H1 (cell line): ENCODE data around the gene ERICH3. TPM values are rescaled to one million over a fixed set of nuclear protein-coding genes. Genes with fewer than 3 reads are reported as not detected.

ENCODE experiments used
- CTCF ChIA-PET: fragments of 300-600 bp; sonication (Branson Sonifier 250); formaldehyde crosslinking; loops from one replicate; lab custom pipeline; 2021; ENCODE audit not compliant: partially characterized antibody; lab: Charles Lee
- POLR2A ChIA-PET: fragments of 300-600 bp; sonication (Branson Sonifier 250); formaldehyde crosslinking; loops from one replicate; lab custom pipeline; 2021; ENCODE audit warnings: inconsistent platforms; ENCODE audit not compliant: partially characterized antibody; lab: Charles Lee
- DNase-seq, 2 experiments: peaks; one replicate each; pipeline versions ENCODE4 v3.0.0 to v3.0.0-alpha.2; 2010 to 2022; ENCODE audit warnings: low spot score in 2 of 2, low read depth in 1 of 2, mixed read lengths in 1 of 2
- FAIRE-seq: peaks from 2 replicates; lab custom pipeline; 2011; peaks lifted over from hg19 to GRCh38; lab: Jason Lieb, UNC
- H2AFZ ChIP-seq: 2 replicates; pipeline ENCODE4 v1.8.1; 2012; ENCODE audit warnings: low read length, inconsistent platforms
- H2AK5ac ChIP-seq: 2 replicates; pipeline ENCODE4 v1.6.1; 2013; ENCODE audit warnings: low read depth, low read length
- H2BK120ac ChIP-seq: replicated peaks from 2 replicates; pipeline ENCODE3; 2013; ENCODE audit warnings: low read depth, low read length, inconsistent platforms
- H2BK12ac ChIP-seq: 2 replicates; pipeline ENCODE4 v1.6.1; 2013; ENCODE audit warnings: low read depth, low read length
- H2BK15ac ChIP-seq: 2 replicates; pipeline ENCODE4 v1.6.1; 2013; ENCODE audit warnings: low read length
- H2BK20ac ChIP-seq: 2 replicates; pipeline ENCODE4 v1.6.1; 2013; ENCODE audit warnings: low read length
- H2BK5ac ChIP-seq: 2 replicates; pipeline ENCODE4 v1.6.1; 2013; ENCODE audit warnings: low read depth, low read length
- H3K14ac ChIP-seq: 2 replicates; pipeline ENCODE4 v1.6.1; 2013; ENCODE audit warnings: inconsistent platforms; ENCODE audit not compliant: insufficient read length
- H3K18ac ChIP-seq: 2 replicates; pipeline ENCODE4 v1.6.1; 2013; ENCODE audit warnings: low read length; ENCODE audit errors: extremely low read depth
- H3K23ac ChIP-seq: 2 replicates; pipeline ENCODE4 v1.6.1; 2013; ENCODE audit warnings: inconsistent platforms; ENCODE audit not compliant: insufficient read length
- H3K23me2 ChIP-seq: 2 replicates; pipeline ENCODE4 v1.6.1; 2013; ENCODE audit warnings: low read depth, low read length
- H3K27ac ChIP-seq: 2 replicates; pipeline ENCODE4 v1.6.1; 2011; ENCODE audit warnings: low read depth, low read length, inconsistent platforms
- H3K27me3 ChIP-seq, 4 experiments: replicated peaks in 1 of 4; 1 replicate in 1 of 4; 2 replicates in 3 of 4; pipeline versions ENCODE4 v1.6.1 to v1.8.1; 2011 to 2013; ENCODE audit warnings: low read length in 3 of 4, mild to moderate bottlenecking in 3 of 4, inconsistent platforms in 2 of 4, mixed read lengths in 2 of 4, moderate library complexity in 1 of 4; ENCODE audit not compliant: control insufficient read depth in 3 of 4, insufficient read depth in 3 of 4; ENCODE audit errors: extremely low read depth in 1 of 4
- H3K36me3 ChIP-seq, 4 experiments: 2 replicates each; pipeline versions ENCODE4 v1.6.1 to v1.8.1; 2011 to 2013; ENCODE audit warnings: mild to moderate bottlenecking in 4 of 4, low read length in 3 of 4, moderate library complexity in 2 of 4, control low read depth in 1 of 4, inconsistent platforms in 1 of 4; ENCODE audit not compliant: insufficient read depth in 4 of 4, control insufficient read depth in 2 of 4
- H3K4ac ChIP-seq: replicated peaks from 2 replicates; pipeline ENCODE3; 2013; ENCODE audit warnings: low read length, low read depth, mixed read lengths, inconsistent platforms; ENCODE audit not compliant: insufficient read length
- H3K4me1 ChIP-seq, 4 experiments: replicated peaks in 1 of 4; 1 replicate in 1 of 4; 2 replicates in 3 of 4; pipeline versions ENCODE4 v1.6.1 to v1.8.1; 2011 to 2013; ENCODE audit warnings: low read length in 3 of 4, inconsistent platforms in 2 of 4, mixed read lengths in 1 of 4; ENCODE audit not compliant: insufficient read depth in 4 of 4, control insufficient read depth in 3 of 4
- H3K4me2 ChIP-seq, 2 experiments: 2 replicates each; pipeline versions ENCODE4 v1.6.1 to v1.8.1; 2011 to 2013; ENCODE audit warnings: low read depth in 2 of 2, low read length in 2 of 2, control low read depth in 1 of 2, inconsistent platforms in 1 of 2, mild to moderate bottlenecking in 1 of 2; ENCODE audit not compliant: insufficient read depth in 1 of 2
- H3K4me3 ChIP-seq, 4 experiments: fragments of 200-600, 300-600 bp in 1 of 4; sonication (generic), shearing (Covaris generic), sonication (Bioruptor Twin) in 1 of 4; 2 replicates each; pipeline versions ENCODE4 v1.5.1 to v1.8.1; 2011 to 2016; ENCODE audit warnings: low read length in 4 of 4, low read depth in 3 of 4, control low read depth in 2 of 4, inconsistent platforms in 2 of 4, mild to moderate bottlenecking in 2 of 4, mixed read lengths in 1 of 4, moderate library complexity in 1 of 4; ENCODE audit not compliant: insufficient read depth in 2 of 4; ENCODE audit errors: extremely low read depth in 1 of 4
- H3K56ac ChIP-seq: replicated peaks from 2 replicates; pipeline ENCODE3; 2013; ENCODE audit warnings: low read depth, mild to moderate bottlenecking, mixed read lengths, low read length, inconsistent platforms; ENCODE audit not compliant: insufficient read length
- H3K79me1 ChIP-seq: 2 replicates; pipeline ENCODE4 v1.6.1; 2013; ENCODE audit warnings: low read depth, low read length, control low read depth
- H3K79me2 ChIP-seq, 2 experiments: 2 replicates each; pipeline versions ENCODE4 v1.6.1 to v1.8.1; 2012 to 2013; ENCODE audit warnings: low read length in 2 of 2, mild to moderate bottlenecking in 2 of 2, inconsistent platforms in 1 of 2; ENCODE audit not compliant: insufficient read depth in 2 of 2, control insufficient read depth in 1 of 2
- H3K9ac ChIP-seq, 4 experiments: replicated peaks in 1 of 4; 1 replicate in 1 of 4; 2 replicates in 3 of 4; pipeline versions ENCODE4 v1.6.1 to v1.8.1; 2011 to 2013; ENCODE audit warnings: low read depth in 3 of 4, low read length in 3 of 4, control low read depth in 2 of 4, mild to moderate bottlenecking in 2 of 4, moderate library complexity in 2 of 4, inconsistent platforms in 1 of 4; ENCODE audit errors: extremely low read depth in 1 of 4
- H3K9me3 ChIP-seq, 2 experiments: 2 replicates each; pipeline versions ENCODE4 v1.6.1 to v1.8.1; 2012 to 2013; ENCODE audit warnings: mild to moderate bottlenecking in 2 of 2, moderate library complexity in 2 of 2, control low read depth in 1 of 2, inconsistent platforms in 1 of 2, low read depth in 1 of 2, low read length in 1 of 2, mixed read lengths in 1 of 2; ENCODE audit not compliant: insufficient read depth in 2 of 2
- H4K20me1 ChIP-seq, 2 experiments: replicated peaks in 1 of 2; 2 replicates each; pipeline versions ENCODE3 to v1.8.1; 2011 to 2013; ENCODE audit warnings: inconsistent platforms in 2 of 2, low read length in 2 of 2, mild to moderate bottlenecking in 1 of 2; ENCODE audit not compliant: insufficient read depth in 2 of 2, control insufficient read depth in 1 of 2
- H4K5ac ChIP-seq: 2 replicates; pipeline ENCODE4 v1.6.1; 2013; ENCODE audit warnings: low read length, low read depth, mixed read lengths, inconsistent platforms; ENCODE audit not compliant: insufficient read length
- H4K8ac ChIP-seq: 2 replicates; pipeline ENCODE4 v1.8.0; 2013; ENCODE audit warnings: mild to moderate bottlenecking, moderate library complexity, low read length, inconsistent platforms; ENCODE audit not compliant: insufficient read depth; ENCODE audit errors: extremely low read depth
- H4K91ac ChIP-seq: replicated peaks from 2 replicates; pipeline ENCODE3; 2013; ENCODE audit warnings: low read length, mixed read lengths, inconsistent platforms; ENCODE audit not compliant: insufficient read length
- PHF8 ChIP-seq: fragments of 200-600 bp; sonication (generic); conservative IDR thresholded peaks from 2 replicates; pipeline ENCODE4 v1.7.1; 2012; ENCODE audit warnings: low read depth, mild to moderate bottlenecking, inconsistent platforms, low read length, moderate library complexity
- WGBS, 2 experiments: shearing (Covaris generic) in 1 of 2; methylation state at CpG; one replicate each; pipeline versions ENCODE4 v1.1.6 to v1.1.7; 2013 to 2015; ENCODE audit warnings: low lambda C conversion rate in 2 of 2, mixed read lengths in 2 of 2, inconsistent platforms in 1 of 2, low coverage in 1 of 2, missing lambda C conversion rate in 1 of 2; ENCODE audit not compliant: insufficient replicate concordance in 2 of 2, insufficient coverage in 1 of 2, insufficient read length in 1 of 2; ENCODE audit errors: extremely low coverage in 1 of 2, missing lambda C conversion rate in 1 of 2; 5-methylcytosine and 5-hydroxymethylcytosine counted together
- polyA plus RNA-seq, 7 experiments: library from polyadenylated mRNA; depleted of rRNA in 3 of 7; stranded (reverse) in 5 of 7; unstranded in 2 of 7; fragments of >200 nt in 5 of 7; fragments of 200-250 nt in 2 of 7; gene quantifications; 1 replicate in 5 of 7; 2 replicates in 1 of 7; 4 replicates in 1 of 7; pipeline versions ENCODE4 v1.2.1 to v1.2.3, GENCODE V29; 2011 to 2013; ENCODE audit warnings: missing spikeins in 2 of 7, mixed read lengths in 2 of 7
- total RNA-seq: library from RNA; stranded (reverse); fragmentation: NEBNext Ultra II Directional; extraction: Animal tissue kit (Norgen Biotek cat#: 25700); gene quantifications from 2 replicates; pipeline ENCODE4 v1.2.1, GENCODE V29; 2021
- TF ChIP-seq, protein P1 (sequence below): IDR thresholded peaks from 2 replicates; pipeline ENCODE4 v1.6.1; 2012; ENCODE audit warnings: inconsistent platforms
- TF ChIP-seq, protein P2 (sequence below): IDR thresholded peaks from 2 replicates; pipeline ENCODE4 v1.6.1; 2012; ENCODE audit warnings: inconsistent platforms

Gene ERICH3
- total and polyA plus RNA-seq, 2 of the 8 experiments (the other 6 are each of a cell fraction or from before 2014, with no cell fraction given): 0.02 TPM; not detected in 1

DNA sequence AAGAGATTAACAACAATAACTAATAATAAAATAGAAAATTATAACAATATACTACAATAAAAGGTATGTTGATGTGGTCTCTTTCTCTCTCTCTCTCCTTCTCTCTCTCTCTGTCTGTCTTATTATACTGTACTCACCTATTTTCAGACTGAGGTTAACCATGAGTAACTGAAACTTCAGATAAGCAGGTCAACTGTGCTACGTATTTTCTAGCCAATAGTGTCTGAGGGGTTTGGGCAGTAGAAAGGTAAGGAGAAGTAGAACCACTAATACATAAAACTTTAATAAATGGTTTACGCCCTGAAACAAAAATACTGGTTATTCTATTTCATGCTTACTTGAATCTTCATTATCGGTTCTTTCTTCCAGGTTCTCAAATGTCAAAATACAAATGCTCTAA is 90.2 kb downstream of the ERICH3 start:
- Histone ChIP-seq H4K8ac (no peak overlapping the region), H3K56ac (no peak overlapping the region), H2BK20ac (no peak overlapping the region), H4K5ac (no peak overlapping the region), H3K4me2 (no peak overlapping the region), H2AFZ (no peak overlapping the region), H3K4me3 (no peak overlapping the region), H4K91ac (no peak overlapping the region), H2AK5ac (no peak overlapping the region), H3K9ac (no peak overlapping the region), H3K79me2 (no peaks in the 10 kb centered on the region), H3K4ac (no peak overlapping the region), H3K9me3 (no peaks in the 10 kb centered on the region), H3K18ac (no peak overlapping the region), H2BK5ac (no peak overlapping the region), H2BK12ac (no peak overlapping the region), H4K20me1 (no peaks in the 10 kb centered on the region), H3K27me3 (no peaks in the 10 kb centered on the region), H3K23ac (no peak overlapping the region), H3K79me1 (no peaks in the 10 kb centered on the region), H2BK15ac (no peak overlapping the region), H3K23me2 (no peaks in the 10 kb centered on the region), H3K4me1 (peaks cover 0 to 2% (median 0%) of the 10 kb centered on the region in 4 experiments; a peak in 1 of 7 replicates), H2BK120ac (no peak overlapping the region), H3K36me3 (no peaks in the 10 kb centered on the region), H3K27ac (no peak overlapping the region), H3K14ac (no peak overlapping the region)
- WGBS, 2 experiments: 90% methylated on average over 3 of the region's 3 CpGs; no CpG with 5 or more reads in 1 of the 2 experiments
- ChIA-PET CTCF (no interaction called here), POLR2A (no interaction called here)
- TF ChIP-seq, protein P1, sequence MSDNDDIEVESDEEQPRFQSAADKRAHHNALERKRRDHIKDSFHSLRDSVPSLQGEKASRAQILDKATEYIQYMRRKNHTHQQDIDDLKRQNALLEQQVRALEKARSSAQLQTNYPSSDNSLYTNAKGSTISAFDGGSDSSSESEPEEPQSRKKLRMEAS: no peak
- TF ChIP-seq PHF8: no peak
- TF ChIP-seq, protein P2, sequence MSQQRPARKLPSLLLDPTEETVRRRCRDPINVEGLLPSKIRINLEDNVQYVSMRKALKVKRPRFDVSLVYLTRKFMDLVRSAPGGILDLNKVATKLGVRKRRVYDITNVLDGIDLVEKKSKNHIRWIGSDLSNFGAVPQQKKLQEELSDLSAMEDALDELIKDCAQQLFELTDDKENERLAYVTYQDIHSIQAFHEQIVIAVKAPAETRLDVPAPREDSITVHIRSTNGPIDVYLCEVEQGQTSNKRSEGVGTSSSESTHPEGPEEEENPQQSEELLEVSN: no peak
- no peak for DNase-seq
- FAIRE-seq: no peak
